ENCODE results near the gene SCART1.
"Not testable (repeated sequence)": the region's sequence is repeated elsewhere in the genome, so short reads cannot be mapped to it uniquely, and the experiment has no call there.

SCART1 gene

DNA sequence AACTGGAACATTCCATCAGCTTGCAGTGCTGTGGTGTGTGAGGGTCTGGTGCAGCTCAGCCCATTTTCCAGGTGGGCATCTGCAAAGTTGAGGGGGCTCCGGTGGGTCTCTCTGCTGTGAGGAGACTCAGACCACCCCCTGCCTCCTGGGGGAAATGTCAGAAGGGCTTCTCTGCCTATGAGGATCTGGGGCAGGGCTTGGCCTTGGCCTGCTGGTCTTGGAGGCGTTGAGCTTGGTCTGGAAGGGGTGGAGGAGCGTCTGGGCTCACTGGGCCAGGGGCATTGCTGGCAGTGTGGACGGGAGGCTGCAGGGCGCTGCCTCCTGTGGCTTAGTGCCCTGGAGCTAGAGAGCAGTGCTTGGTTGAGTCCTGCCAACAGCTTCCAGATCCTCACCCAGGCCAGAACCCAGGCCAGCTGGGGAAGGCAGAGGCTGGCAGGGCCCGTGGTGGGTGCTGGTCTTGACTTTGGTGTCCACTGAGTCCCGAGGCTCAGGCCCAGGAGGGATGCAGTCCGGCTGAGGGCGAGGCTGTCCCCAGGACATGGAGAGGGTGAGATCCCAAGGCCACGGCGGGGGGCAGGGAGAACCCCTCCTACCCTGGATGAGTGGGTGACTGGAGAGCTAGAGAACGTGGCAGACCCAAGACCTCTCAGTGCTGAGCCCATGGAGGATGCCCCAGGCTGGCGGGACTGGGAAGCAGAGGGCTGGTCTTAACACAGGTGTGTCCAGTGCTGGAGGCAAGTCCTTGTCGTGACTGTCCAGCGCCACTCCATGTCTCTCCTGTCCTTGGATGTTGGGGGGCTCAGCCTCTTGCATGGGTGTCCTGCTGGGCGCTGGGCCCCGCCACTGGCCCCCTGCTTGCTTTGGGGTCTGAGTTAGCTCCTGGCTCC is 32.2 kb upstream of the SCART1 start:
- TF ChIP-seq CREB1 (IDR thresholded peaks at IDR 0.05; ENCODE audit: low read depth) = no peak
- TF ChIP-seq EGR1 (IDR thresholded peaks at IDR 0.05) = no peak

- TF ChIP-seq NFIC (IDR thresholded peaks at IDR 0.05) (no peak), EGR1 (IDR thresholded peaks at IDR 0.05) (no peak), YY1 (IDR thresholded peaks at IDR 0.05; ENCODE audit: low read depth) (no peak), FOXM1 (IDR thresholded peaks at IDR 0.05; ENCODE audit: borderline replicate concordance, low read depth) (no peak), MAX (IDR thresholded peaks at IDR 0.05) (no peak), TAF1 (IDR thresholded peaks at IDR 0.05; ENCODE audit: low read depth) (no peak), TEAD4 (IDR thresholded peaks at IDR 0.05) (no peak), RAD21 (IDR thresholded peaks at IDR 0.05; ENCODE audit: low read depth) (no peak), CREB1 (IDR thresholded peaks at IDR 0.05; ENCODE audit: low read depth) (no peak), ZBTB7A (IDR thresholded peaks at IDR 0.05; ENCODE audit: low read depth) (no peak), TCF12 (IDR thresholded peaks at IDR 0.05; ENCODE audit: low read depth) (no peak), CEBPB (IDR thresholded peaks at IDR 0.05) (no peak), EP300 (IDR thresholded peaks at IDR 0.05; ENCODE audit: borderline replicate concordance) (no peak), REST (IDR thresholded peaks at IDR 0.05; ENCODE audit: low read depth) (no peak)
- TF ChIP-seq, protein P1, sequence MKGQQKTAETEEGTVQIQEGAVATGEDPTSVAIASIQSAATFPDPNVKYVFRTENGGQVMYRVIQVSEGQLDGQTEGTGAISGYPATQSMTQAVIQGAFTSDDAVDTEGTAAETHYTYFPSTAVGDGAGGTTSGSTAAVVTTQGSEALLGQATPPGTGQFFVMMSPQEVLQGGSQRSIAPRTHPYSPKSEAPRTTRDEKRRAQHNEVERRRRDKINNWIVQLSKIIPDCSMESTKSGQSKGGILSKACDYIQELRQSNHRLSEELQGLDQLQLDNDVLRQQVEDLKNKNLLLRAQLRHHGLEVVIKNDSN (IDR thresholded peaks at IDR 0.05) = no peak
Observed at GRCh38 chr10:133422223-133422806, 31.4 kb upstream of the SCART1 start.

DNA sequence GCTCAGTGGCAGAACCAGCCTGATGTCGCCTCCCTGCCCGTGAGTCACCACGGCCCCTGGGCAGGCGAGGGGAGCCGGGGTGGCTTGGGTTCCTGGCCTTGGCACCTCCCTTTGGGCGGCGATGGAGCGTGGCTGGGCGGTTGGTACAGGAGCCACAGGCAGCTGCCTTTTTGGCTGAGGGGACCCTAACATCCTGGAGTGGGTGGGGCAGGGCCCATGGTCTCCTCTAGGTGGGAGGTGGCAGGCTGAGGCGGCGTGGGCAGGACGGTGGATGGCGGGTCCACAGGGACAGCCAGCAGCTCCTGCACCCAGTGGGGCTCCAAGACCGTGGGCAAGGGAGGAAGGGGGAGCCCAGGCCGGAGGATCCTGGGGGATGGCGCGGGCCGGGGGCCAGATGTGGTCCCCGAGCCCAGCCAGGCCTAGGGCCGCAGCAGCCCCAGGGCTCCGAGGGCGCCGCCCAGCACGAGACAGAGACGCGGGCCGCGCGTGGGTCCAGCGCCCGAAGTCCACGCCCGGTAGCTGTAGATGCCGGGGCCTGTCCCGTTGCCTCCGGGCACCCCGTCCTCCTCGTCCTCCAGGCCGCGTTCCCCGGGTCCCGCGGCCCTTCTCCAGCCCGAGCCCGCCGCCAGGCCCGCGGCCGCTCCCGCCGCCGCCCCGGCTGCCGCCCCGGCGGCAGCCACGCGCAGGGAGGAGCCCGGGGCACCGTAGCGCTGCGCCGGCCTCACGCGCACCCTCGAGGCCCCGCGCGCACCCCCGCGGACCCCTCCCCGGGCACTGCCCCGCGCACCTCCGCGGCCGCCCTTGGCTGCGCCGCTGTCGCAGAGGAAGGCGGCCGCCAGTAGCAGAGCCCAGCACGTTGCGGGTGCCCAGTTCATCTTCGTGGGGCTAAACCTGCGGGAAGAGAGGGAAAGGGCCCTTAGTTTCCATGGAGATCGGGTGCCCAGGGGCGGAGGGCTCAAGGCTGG is 30.7 kb upstream of the SCART1 start:
- no peak for TF ChIP-seq MAX (IDR thresholded peaks at IDR 0.05)
- TF ChIP-seq EP300 (IDR thresholded peaks at IDR 0.05; ENCODE audit: borderline replicate concordance) = no peak
- TF ChIP-seq CEBPB (IDR thresholded peaks at IDR 0.05) = no peak
- TF ChIP-seq TEAD4 (IDR thresholded peaks at IDR 0.05) = no peak
- no peak for TF ChIP-seq CREB1 (IDR thresholded peaks at IDR 0.05; ENCODE audit: low read depth)
- no peak for TF ChIP-seq REST (IDR thresholded peaks at IDR 0.05; ENCODE audit: low read depth)
- no peak for TF ChIP-seq TCF12 (IDR thresholded peaks at IDR 0.05; ENCODE audit: low read depth)

DNA sequence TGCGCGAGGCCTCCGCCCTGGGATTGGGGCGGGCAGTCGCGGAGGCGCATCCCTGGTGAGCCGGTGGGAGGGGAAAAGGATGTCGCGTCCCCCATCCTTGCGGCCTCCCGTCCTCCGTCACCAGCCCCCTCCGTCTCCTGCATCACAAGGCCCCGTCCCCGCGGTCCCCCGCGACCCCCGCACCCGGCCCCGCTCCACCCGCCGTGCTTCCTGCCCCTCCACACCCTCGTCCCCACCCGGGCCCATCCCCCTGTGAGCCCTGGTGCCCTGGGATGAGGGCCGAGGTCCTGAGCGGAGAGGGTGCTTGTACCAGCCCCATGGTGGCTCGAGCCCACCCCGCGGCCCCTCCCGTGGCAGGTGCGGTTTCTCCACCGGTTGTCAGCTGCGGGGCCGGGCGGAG is 29.1 kb upstream of the SCART1 start, which contains the start of gene SPRN:
SPRN (minus strand) TSS at position 25 of the 400 bp plus-strand sequence. CDS start 944 bp downstream, outside the sequence.
- TF ChIP-seq TEAD4 (IDR thresholded peaks at IDR 0.05); EP300 (IDR thresholded peaks at IDR 0.05; ENCODE audit: borderline replicate concordance); REST (IDR thresholded peaks at IDR 0.05; ENCODE audit: low read depth): not testable (repeated sequence)
